Measurements from ENCODE around the gene TRAIP.
"Not testable (repeated sequence)": the region's sequence is repeated elsewhere in the genome, so short reads cannot be mapped to it uniquely, and the experiment has no call there.

Gene TRAIP

DNA sequence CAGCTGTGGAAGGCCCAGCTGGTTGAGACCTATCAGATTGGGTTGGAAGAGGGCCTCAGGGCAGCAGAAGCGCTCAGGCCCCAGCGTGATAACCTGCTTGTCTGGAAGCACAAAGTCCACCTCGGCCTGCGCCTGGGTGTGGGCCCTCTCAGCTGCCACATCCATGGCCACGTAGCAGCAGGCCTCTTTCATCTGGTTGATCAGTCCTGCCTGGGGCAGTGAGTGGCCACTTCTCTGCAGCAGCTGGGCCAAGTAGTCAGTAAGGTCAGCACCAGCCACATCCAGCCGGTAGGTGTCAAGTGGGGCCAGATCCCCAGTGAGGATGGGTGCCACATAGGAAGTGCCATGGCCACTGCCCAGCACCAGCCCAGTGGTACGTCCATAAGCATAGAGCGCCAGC lies 17.3 kb upstream of the TRAIP start:
- DNase-seq, result no peak

DNA sequence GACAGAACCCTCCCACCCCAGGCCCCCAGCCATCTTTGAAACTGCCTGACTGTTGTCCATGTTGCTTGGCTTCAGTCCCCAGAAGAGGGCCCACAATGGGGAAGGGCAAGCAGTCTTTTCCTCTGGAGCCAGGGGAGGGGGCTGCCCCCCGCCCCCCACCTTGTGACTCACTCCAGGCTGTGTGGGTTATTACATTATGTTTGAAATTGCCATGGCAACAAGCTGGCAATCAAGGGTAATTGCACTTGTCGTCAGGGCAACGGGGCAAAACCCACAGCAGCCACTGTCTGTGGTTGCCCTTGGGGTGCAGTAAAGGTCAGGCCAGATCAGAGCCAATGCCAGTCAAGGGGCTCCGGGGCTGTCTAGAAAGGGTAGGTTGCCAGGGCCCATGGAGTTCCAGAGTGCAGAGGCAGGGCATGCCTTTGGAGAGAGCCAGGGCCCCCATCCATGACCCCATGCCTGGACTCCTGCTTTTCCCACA lies 16.5 kb upstream of the TRAIP start:
- no peak for DNase-seq

GRCh38 chr3:49871531-49872153 lies 15.3 kb upstream of the TRAIP start:
- no peak for DNase-seq

- DNase-seq, result no peak
These were observed 13.3 kb upstream of the TRAIP start, which contains the start of gene CAMKV for GRCh38 chr3:49869525-49870126. CAMKV (minus strand) TSS chr3:49869906; CDS start chr3:49862388, 7,518 bp downstream.

GRCh38 chr3:49868862-49869466 lies 12.6 kb upstream of the TRAIP start:
- DNase-seq, result no peak

GRCh38 chr3:49867871-49868321 lies 11.5 kb upstream of the TRAIP start:
- DNase-seq, result no peak

DNA sequence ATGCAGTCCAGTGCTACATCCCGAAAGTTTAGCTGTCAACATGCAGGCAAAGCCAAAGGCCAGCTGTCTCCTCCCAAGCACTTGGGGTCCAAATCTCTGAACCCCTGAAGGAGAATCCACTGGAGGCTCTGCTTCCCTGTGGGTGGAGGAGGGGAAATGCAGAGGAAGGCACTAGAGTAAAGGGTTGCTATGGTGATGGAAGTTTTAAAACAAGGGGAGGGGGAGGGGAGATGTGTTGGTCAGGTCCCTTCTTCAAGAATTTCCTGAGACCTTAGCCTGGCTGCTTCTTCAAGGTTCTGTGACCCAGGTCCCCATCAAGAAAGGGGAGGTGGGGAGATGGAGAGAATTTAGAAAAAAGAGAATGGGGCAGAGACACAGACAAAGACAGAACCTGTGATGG lies 11.0 kb upstream of the TRAIP start:
- no peak for DNase-seq

DNA sequence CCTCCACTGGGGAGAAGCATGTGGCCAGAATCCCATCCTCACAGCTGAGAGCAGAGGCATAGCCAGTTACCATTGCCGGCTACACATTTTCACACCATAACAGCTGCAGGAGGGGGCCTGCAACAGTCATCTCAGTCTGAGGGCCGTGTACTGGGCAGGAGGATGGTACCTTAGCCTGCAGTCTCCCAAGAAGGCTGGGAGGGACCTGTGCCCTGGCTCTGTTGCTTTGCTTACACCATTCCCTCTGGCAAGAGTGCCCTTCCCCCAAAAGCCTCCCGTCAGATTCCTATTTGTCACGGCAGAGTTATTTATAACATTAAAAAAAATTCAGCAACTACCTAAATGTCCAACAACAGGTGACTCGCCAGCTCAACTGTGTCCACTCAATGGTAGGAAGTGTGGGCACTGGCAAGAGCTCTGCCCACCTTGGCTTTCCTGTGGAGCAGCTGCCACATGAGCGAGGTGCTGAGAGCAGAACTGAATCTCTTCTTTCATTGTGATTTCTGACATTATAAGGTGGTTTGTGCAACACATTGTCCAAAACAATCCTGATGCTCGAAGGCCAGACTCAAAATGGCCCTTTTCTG lies 8.9 kb upstream of the TRAIP start:
- DNase-seq, result no peak

DNA sequence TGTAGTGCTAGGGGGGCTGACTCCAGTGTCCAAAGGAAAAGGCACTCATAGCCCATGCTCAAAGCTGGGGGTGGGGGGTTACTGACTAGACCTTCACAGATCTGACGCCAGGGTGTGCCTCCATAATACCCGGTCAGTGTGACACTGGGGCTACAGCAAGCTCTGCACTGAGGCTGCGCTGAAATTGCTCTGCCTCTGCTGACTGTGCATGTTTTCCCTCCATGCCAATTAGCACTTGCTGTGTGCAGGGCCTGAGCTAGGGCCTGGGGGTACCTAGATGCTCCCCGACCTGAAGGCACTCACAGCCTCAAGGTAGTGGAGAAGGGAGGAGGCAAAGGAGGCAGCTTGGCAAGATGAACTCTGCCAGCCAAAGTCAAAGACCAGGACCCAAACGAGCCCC lies 8.1 kb upstream of the TRAIP start:
- DNase-seq, result no peak

GRCh38 chr3:49859576-49860305 lies 3.4 kb upstream of the TRAIP start:
- no peak for DNase-seq

DNA sequence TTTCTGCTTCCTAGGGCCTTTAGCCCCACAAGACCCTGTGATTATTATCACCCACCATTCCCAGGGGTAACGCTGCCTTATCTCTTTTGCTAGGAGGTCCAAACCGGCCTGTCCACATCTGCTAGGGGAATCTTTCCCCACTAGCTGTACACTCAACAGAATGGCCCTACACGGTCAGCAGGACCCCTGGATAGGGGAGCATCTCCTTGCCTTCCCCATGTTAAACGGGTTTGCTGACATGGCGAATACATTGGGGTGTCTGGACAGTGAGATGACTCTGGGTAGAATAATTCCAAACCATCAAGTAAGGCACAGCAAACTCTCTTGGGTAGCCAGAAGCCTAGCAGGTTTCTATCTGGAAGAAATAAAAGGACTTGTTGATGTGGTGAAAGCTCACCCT lies 702 bp downstream of the TRAIP start:
- DNase-seq, result no peak

GRCh38 chr3:49845694-49846093 lies 10.7 kb downstream of the TRAIP start:
- no peak for DNase-seq

GRCh38 chr3:49844464-49845183 lies 11.7 kb downstream of the TRAIP start:
- DNase-seq, result no peak

DNA sequence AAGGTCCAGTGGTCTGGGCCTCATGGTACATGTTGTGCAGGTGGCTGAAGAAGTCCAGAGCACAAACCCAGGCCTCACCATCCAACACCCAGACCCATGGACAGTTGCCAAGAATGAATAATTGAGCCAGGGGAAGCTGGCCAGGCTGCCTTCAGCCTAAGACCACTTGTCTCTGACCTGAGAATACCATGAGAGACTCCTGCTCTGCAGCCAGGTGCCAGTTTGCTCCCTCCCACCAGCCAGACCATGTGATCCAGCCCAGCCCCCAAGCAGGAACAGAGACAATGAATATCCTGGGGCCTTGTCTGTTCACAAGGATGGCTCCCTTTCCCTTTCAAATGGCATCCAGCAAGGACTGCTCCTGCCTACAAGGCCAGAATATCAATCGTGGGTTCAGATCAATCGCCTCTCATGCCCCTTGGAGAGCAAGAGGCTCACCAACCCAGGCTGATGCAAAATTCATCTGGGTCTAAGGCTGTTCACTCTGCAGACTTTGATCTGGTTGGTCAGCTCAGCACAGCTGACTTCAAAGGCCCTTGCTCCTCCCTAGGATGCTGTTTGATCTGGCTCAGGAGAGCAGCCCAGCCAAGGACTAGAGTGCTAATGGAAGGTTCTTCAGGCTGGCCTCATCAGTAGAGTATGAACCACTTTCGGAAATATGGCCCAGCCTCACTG lies 13.4 kb downstream of the TRAIP start:
- no peak for DNase-seq

- DNase-seq, result no peak
These were observed 14.6 kb downstream of the TRAIP start for GRCh38 chr3:49841806-49842205.

DNA sequence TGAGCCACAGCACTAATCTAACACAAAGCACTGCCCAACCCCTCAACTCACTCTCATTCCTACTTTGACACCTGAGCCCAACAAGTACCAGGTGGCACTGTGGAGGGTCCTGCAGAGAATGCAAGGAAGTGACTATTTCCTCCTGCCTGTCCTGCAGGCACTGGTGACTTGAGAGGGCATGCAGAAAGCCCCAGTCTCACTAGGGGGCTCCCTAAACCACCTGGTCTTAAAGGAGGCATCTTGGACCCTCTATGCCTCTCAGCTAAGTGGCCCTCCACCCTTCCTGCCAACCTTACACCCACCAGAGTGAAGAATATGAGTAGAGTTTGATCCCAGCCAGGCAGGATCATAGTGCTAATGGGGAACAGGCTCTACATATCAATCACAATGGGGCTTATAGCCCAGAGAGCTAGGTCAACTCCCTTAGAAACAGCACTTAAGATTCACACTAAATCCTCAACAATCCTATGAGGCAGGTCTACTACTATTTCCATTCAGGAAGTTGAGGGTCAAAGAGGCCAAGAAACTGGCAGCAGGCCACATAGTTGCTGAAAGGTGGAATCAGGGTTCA lies 15.2 kb downstream of the TRAIP start:
- no peak for DNase-seq

DNA sequence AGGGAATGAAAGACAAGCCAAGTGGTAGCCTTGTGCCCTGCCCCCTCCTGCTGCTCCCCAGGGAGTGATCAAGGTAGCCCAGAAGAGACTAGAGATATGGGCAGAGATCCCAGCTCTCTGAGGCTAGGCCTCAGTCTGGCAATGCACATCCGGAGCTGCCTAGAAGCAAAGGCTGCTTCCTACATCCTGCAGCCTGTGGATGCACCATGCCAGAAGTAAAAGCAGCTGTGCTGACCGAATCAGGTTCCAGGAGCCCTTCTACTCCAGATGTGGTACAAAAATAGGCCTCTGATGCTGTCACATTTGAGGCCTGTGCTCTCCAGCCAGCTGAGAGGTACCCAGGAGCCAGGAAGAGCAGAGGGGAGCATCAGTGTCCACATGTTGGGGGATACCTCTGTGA lies 16.0 kb downstream of the TRAIP start:
- DNase-seq, result no peak

DNA sequence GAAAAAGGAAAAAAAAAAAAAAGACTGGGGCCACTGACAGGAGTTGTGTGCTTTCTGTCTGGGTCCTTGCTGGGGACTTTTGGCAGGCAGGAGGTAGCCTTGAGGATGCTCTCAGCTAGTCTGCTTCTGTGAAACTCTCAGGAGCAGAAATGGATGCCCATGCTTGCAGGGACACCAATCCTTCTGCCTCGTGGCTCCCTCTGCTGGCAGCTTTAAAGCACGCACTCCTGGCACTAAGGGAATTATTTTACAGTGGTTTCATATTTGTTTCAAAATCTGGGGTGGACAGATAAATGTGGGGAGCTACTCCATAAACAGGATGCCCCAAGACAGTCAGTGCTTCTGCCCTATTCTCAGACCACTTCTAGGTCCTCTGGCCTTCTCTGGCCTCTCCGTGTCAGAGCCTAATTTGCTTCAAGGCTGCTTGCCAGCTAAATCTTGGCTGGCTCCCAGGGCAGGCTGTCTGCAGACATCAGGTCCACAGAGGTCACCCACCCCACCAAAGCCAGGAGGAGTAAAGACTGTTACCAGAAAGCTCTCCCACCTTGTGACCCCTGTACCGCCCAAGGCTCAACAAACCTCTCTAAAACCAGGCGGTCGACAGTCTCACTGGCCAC lies 17.1 kb downstream of the TRAIP start:
- no peak for DNase-seq

GRCh38 chr3:49831341-49831740 lies 25.0 kb downstream of the TRAIP start:
- no peak for DNase-seq

DNA sequence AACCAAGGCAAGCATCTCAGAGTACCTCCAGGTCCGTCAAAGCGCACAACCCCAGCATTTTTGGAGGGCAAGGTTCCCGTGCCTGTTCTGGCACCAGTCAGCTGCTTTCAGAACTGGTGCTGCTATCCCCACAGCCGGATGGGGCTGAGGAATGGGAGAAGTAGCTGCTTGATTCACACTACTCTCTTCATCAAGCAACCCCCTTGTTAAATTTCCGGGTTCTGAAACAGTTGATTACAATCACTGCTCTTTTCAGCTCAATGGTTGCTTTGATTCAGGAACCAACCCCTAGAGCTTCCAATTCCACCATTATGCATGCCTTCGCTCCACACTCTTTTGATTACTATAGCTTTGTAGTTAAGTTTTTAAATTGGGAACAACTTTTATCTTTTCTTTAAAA lies 30.3 kb downstream of the TRAIP start:
- no peak for DNase-seq

- not testable (repeated sequence) for DNase-seq
These were observed 33.2 kb downstream of the TRAIP start for GRCh38 chr3:49823131-49823530.

Data from NCI-H1417 treated with DMSO at 0.1 percent for 48 hours (cell line).